SH-SY5Y (cell line): ENCODE results near the gene OTOA.

ENCODE experiments used
- GATA2 ChIP-seq: IDR thresholded peaks from 2 replicates; pipeline ENCODE4 v1.6.1; 2011; ENCODE audit warnings: mild to moderate bottlenecking, low read depth, low read length
- GATA3 ChIP-seq: IDR thresholded peaks from 2 replicates; pipeline ENCODE4 v1.6.1; 2011; ENCODE audit warnings: low read depth, mild to moderate bottlenecking, low read length, moderate library complexity

- no peak for TF ChIP-seq GATA2
- no peak for TF ChIP-seq GATA3
These were observed 19.1 kb upstream of the OTOA start for GRCh38 chr16:21644674-21645073.
